GM19468 (cell line): Measurements from ENCODE around the gene HOXB3.

ENCODE experiments used
- ATAC-seq: cut with Tn5 transposase; IDR thresholded peaks from one replicate; pipeline ENCODE4 v1.9.1; 2021; ENCODE audit warnings: mild to moderate bottlenecking, moderate library complexity, moderate number of reproducible peaks; ENCODE audit not compliant: unreplicated experiment; ENCODE audit errors: extremely low read depth

The HOXB3 gene

GRCh38 chr17:48549914-48550501 is 40.0 kb downstream of the HOXB3 start:
- ATAC-seq = no peak

- ATAC-seq = no peak
Observed at GRCh38 chr17:48549281-48549630, 40.8 kb downstream of the HOXB3 start.

DNA sequence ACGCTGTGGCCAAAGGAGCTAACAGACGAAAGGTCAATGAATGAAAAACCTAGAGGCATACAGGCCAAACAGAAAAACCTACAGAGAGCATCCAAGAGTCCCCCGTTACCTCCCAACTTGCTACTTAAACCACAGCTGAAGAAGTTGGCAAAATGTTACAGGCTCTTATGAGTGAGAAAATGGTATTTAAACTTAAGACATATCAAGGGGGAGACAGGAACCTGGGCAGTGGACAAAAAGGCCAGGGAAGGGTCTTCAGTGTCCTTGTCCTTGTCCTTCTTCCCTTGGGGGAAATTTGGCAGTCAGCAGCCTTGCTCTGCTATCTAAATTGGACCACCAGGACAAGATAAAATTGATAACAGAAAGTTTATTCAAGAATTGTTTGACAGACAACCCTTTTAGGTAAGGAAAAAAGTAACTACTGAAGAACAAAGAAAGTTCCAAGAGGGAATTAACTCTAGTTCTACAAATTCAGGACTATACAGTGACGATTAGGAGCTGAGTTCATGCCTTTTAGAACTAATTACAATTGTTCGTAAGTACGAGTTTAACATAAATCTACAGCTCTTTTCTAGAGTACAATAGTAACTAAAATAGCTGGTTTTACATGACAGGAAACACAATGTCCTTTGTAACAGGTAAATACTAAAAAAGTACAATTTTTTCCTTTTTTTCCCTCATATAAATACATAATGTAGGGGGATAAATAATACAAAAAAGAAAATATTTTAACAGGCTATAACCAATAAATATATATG is 41.3 kb downstream of the HOXB3 start:
- no peak for ATAC-seq

DNA sequence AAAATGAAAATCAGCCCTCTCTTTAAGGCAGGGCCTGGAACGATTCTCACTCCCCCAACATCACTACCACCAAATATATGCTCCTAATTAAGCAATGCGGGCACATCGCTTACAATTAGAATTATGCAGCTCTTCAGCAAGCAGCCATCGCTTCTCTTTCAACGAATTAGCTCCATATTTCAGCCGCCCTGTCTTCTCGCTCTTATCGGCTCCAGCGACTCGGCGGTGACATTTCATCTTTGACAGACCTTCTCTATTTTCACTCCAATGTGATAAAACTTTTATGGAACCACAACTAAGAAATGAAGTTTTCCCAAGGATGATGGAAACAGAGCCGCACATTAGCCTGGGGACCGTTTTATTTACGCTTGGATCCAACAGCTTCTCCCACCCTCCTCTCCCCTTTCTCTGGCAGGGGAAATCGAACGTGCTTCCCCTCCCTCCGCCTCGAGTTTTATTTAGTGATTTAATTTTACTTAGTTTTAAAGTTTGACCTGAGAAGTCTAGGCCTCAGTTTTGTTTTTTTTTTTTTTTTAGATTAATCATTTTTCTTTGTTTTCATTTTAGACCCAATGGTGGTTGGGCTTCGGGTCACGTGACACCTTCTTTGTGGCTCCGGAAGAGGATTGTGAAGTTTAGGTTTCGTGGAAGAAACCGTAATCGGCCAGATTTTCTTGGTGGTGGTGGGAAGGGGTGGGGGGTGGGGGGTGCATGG is 42.1 kb downstream of the HOXB3 start:
- no peak for ATAC-seq

- no peak for ATAC-seq
Observed at GRCh38 chr17:48546924-48547807, 42.9 kb downstream of the HOXB3 start.

DNA sequence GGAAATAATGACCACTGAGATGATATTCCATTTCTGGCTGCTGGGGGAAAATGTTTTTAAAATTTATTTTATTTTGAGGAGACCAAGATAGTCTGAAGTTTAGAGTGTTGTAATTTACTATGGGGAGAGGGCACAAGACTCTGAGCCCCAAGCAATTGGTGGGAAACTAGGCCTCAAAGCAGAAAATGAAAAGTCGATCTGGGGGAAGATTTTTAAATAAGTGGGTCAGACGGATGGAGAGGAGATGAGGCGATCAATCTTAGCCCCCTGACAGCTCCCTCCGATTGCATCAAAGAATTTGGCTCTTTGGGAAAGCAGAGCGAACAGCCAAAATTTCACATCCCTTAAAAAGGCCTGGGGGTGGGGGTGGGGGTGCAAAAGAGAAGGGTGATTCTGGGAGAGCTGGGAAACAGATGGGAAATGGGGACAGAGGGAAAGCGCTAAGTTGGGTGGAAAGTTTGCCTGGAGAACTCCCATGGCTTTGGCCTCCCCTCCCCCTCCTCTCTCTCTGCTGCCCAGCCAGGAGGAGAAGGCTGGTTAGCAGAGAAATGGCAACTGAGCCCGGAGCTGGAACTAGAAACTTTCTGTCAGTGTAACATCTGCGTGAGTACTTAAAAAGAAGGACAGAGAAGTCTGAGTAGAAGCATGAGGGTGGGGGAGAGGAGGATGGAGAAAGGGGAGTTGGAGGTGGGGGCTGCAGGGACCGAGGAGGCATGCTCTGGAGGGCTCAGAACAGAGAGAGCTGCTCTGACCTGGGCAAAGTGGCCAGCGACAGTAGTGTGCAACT is 43.7 kb downstream of the HOXB3 start:
- ATAC-seq = no peak

GRCh38 chr17:48545539-48545938 is 44.5 kb downstream of the HOXB3 start:
- no peak for ATAC-seq

DNA sequence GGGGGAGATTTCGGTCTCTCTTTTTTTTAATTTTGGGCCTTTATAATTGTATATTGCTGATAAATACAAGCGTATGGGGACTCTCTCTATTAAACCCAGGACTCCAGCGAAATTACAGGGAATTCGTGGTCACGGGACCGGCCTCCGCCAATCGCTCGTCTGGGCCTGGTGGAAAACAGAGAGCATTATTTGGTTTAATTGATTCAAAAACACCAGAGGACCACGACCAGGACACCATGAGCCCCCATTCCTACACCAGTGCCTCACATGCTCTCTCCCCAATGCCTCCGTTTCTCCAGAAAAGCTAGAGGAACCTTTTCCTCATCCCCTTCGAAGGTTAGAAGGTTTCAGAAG is 45.0 kb downstream of the HOXB3 start, which contains the start of gene HOXB2:
Gene HOXB2 (minus strand): TSS at position 88 of the 354 bp plus-strand sequence. CDS start 198 bp downstream, outside the sequence.
- ATAC-seq = no peak

DNA sequence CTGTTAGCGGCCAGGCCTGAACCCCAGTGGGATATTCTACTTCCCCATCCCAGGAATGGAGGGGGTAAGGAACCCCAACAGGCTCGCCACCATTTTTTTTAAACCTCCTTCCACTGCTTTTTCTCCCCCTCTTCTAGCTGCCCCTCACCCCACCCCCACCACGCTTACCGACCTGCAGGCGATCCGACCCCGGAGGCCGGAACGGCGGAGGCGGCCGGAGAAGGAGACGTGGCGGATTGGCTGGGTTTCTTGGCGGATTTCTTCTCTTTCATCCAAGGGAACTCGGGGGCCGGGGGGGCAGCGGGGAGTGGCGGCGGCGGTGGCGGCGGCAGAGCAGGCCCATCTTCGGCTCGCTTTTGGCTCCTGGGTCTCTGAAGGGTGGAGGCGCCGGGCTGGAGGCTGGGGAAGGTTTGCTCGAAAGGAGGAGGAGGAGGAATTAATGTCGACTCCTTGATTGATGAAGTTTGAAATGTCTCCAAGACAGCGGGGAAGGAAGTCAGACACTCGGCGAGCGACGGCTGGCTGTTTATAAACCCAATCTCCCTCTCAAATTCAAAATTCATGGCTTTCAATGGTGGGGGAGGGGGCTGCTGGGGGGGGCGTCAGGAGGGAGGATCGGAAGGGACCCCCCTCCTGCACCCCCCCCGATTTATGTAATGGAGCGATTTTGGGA is 45.6 kb downstream of the HOXB3 start:
- ATAC-seq = no peak

DNA sequence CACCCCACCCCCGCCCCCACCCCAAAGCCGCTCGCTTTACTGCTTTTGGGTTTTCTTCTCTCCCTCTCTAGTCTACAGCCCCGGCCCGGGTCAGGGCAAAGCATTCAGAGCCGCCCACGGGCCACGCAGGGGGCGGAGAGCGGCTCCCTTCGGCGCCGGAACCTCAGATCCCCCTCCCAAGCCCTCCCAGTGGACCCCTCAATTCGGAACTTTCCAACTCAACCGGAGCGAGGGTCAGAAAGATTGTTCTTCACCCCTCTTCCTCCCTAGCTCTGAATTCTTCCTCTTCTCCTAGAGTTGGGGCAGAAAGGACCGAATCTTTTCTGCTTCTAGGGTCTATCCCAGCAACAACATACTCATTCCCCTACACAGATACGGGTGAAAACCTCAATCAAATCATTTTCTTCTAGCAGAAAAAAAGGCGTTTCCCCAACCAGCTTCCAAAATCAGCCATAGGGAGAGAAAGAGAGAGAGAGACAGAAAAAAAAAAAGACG is 46.1 kb downstream of the HOXB3 start:
- ATAC-seq = no peak

- no peak for ATAC-seq
Observed at GRCh38 chr17:48543107-48543853, 46.8 kb downstream of the HOXB3 start.

GRCh38 chr17:48542698-48543106 is 47.3 kb downstream of the HOXB3 start:
- ATAC-seq = no peak

GRCh38 chr17:48542114-48542656 is 47.9 kb downstream of the HOXB3 start:
- ATAC-seq = no peak

GRCh38 chr17:48541577-48542113 is 48.4 kb downstream of the HOXB3 start:
- no peak for ATAC-seq

DNA sequence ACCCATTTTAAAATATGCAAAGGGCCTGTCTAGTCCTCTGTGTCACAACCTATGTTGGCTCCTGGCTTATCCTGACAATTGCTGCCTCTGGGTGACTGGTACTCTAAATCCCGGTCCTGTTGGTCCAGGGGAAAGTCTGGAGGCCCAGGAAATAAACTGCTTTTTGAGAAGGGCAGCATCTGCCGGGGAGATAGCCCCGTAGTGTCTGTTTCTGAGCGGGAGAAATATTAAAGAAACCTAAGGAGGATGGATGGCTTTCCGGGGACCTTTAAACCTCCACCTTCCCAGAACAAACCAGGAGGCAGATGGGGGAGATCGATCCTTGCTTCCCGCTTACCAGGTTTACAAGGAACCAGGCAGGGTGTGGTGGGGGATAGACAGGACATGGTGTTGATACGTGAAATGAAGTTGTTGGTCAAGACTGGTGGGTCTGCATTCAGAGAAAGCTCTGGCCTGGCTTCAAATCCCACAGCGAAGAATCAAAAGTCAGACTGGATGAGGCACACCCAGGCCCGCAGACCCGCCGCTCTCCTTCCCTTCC is 48.9 kb downstream of the HOXB3 start:
- no peak for ATAC-seq

DNA sequence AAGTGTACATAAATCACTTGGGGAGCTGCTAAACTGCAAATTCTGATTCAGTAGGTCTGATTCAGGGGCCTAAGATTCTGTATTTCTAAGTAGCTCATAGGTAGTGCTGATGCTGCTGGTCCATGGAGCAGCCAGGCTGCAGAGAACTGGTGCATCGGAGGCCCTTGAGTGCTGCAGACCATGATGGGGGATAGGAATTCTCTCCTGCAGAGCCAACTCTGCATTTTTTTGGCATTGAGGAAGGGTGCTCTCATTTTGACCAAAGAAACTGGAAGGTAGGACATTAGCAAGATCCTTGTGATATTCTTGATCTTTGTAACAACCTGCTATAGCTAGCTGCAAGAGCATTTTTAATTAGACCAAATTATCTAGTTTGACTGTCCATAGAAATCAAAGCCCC is 49.8 kb downstream of the HOXB3 start:
- ATAC-seq = no peak

- ATAC-seq = no peak
Observed at GRCh38 chr17:48539177-48539576, 50.9 kb downstream of the HOXB3 start.
